CD14-positive monocyte (primary cell): Measurements from ENCODE around the gene CAMTA1. TPM values are rescaled to one million over a fixed set of nuclear protein-coding genes. Genes with fewer than 3 reads are reported as not detected.

Source experiments
- DNase-seq, 3 donors: peaks; one replicate each; pipeline ENCODE4 v3.0.0-alpha.2; 2011 to 2022
- H2AFZ ChIP-seq: 2 replicates; pipeline ENCODE4 v1.6.0; 2012; ENCODE audit warnings: mild to moderate bottlenecking, low read depth, low read length, inconsistent platforms; ENCODE audit not compliant: insufficient read depth, poor library complexity, severe bottlenecking
- H3K27ac ChIP-seq, 2 donors: 1 replicate in 1 of 2; 2 replicates in 1 of 2; pipeline ENCODE4 v1.5.1; 2012 to 2013; ENCODE audit warnings: low read length in 2 of 2, control low read depth in 1 of 2, inconsistent platforms in 1 of 2, low read depth in 1 of 2, mild to moderate bottlenecking in 1 of 2
- H3K27me3 ChIP-seq, 2 donors: one replicate each; pipeline versions ENCODE4 v1.6.0 to v1.6.1; 2011 to 2013; ENCODE audit warnings: low read length in 2 of 2; ENCODE audit not compliant: control insufficient read depth in 2 of 2, insufficient read depth in 2 of 2
- H3K36me3 ChIP-seq, 2 donors: replicated peaks in 1 of 2; 1 replicate in 1 of 2; 2 replicates in 1 of 2; pipeline versions ENCODE4 v1.5.1 to v1.6.1; 2012 to 2013; ENCODE audit warnings: low read length in 2 of 2, control low read depth in 1 of 2, inconsistent platforms in 1 of 2, mild to moderate bottlenecking in 1 of 2; ENCODE audit not compliant: insufficient read depth in 2 of 2, control insufficient read depth in 1 of 2
- H3K4me1 ChIP-seq, 2 donors: 1 replicate in 1 of 2; 2 replicates in 1 of 2; pipeline versions ENCODE4 v1.5.1 to v1.6.1; 2012 to 2013; ENCODE audit warnings: low read length in 2 of 2, control low read depth in 1 of 2, inconsistent platforms in 1 of 2, mild to moderate bottlenecking in 1 of 2, moderate library complexity in 1 of 2; ENCODE audit not compliant: insufficient read depth in 2 of 2, control insufficient read depth in 1 of 2
- H3K4me2 ChIP-seq: replicated peaks from 2 replicates; pipeline ENCODE3; 2012; ENCODE audit warnings: low read length, moderate library complexity, mild to moderate bottlenecking; ENCODE audit not compliant: poor library complexity, severe bottlenecking; ENCODE audit errors: extremely low read depth
- H3K4me3 ChIP-seq, 3 experiments: fragments of 200-600 bp in 1 of 3; sonication (generic) in 1 of 3; replicated peaks in 1 of 3; 1 replicate in 2 of 3; 2 replicates in 1 of 3; pipeline ENCODE4 v1.5.1; 2011 to 2013; ENCODE audit warnings: low read length in 3 of 3, mild to moderate bottlenecking in 3 of 3, control low read depth in 2 of 3, low read depth in 2 of 3, inconsistent platforms in 1 of 3, moderate library complexity in 1 of 3
- H3K79me2 ChIP-seq: 2 replicates; pipeline ENCODE4 v1.6.0; 2012; ENCODE audit warnings: mild to moderate bottlenecking, control low read depth, inconsistent platforms, low read length, moderate library complexity; ENCODE audit not compliant: insufficient read depth
- H3K9ac ChIP-seq: 2 replicates; pipeline ENCODE4 v1.6.0; 2017; ENCODE audit warnings: low read length, mild to moderate bottlenecking; ENCODE audit not compliant: insufficient read depth, poor library complexity, severe bottlenecking
- H3K9me3 ChIP-seq, 2 donors: replicated peaks in 1 of 2; 1 replicate in 1 of 2; 2 replicates in 1 of 2; pipeline versions ENCODE4 v1.5.1 to v1.6.1; 2012 to 2013; ENCODE audit warnings: low read length in 2 of 2, control low read depth in 1 of 2; ENCODE audit not compliant: control insufficient read depth in 1 of 2, insufficient read depth in 1 of 2
- H4K20me1 ChIP-seq: 2 replicates; pipeline ENCODE4 v1.6.0; 2012; ENCODE audit warnings: mild to moderate bottlenecking, low read length, control low read depth, moderate library complexity; ENCODE audit not compliant: insufficient read depth
- H3K27ac Mint-ChIP-seq, 7 donors: one replicate each; pipeline ENCODE4 v1.8.0; 2020; ENCODE audit warnings: mild to moderate bottlenecking in 7 of 7, mixed read lengths in 7 of 7, moderate library complexity in 6 of 7, inconsistent platforms in 2 of 7
- H3K27me3 Mint-ChIP-seq, 3 donors: one replicate each; pipeline ENCODE4 v1.8.0; 2021 to 2022; ENCODE audit warnings: low read depth in 3 of 3, mild to moderate bottlenecking in 3 of 3, mixed read lengths in 3 of 3, moderate library complexity in 3 of 3, inconsistent platforms in 1 of 3
- H3K36me3 Mint-ChIP-seq, 2 donors: one replicate each; pipeline ENCODE4 v1.8.0; 2020; ENCODE audit warnings: mixed read lengths in 2 of 2, inconsistent platforms in 1 of 2, mild to moderate bottlenecking in 1 of 2
- H3K4me1 Mint-ChIP-seq: one replicate; pipeline ENCODE4 v1.8.0; 2020; ENCODE audit warnings: mild to moderate bottlenecking, mixed read lengths
- H3K4me3 Mint-ChIP-seq, 2 donors: one replicate each; pipeline ENCODE4 v1.8.0; 2020; ENCODE audit warnings: mild to moderate bottlenecking in 2 of 2, mixed read lengths in 2 of 2, moderate library complexity in 1 of 2
- H3K9me3 Mint-ChIP-seq, 7 donors: one replicate each; pipeline ENCODE4 v1.8.0; 2020 to 2022; ENCODE audit warnings: mixed read lengths in 7 of 7, mild to moderate bottlenecking in 6 of 7, moderate library complexity in 6 of 7, inconsistent platforms in 2 of 7
- WGBS: methylation state at CpG from one replicate; pipeline ENCODE4 v1.1.5; 2013; ENCODE audit warnings: missing lambda C conversion rate; ENCODE audit not compliant: insufficient coverage; 5-methylcytosine and 5-hydroxymethylcytosine counted together
- intact Hi-C, 2 donors: fragments of 100-400 bp; cut with micrococcal nuclease; formaldehyde crosslinking; loops; one replicate each; pipeline versions ENCODE4 v1.15.0 to v1.15.1; 2023
- polyA plus RNA-seq, 3 donors: library from polyadenylated mRNA; depleted of rRNA in 1 of 3; unstranded in 2 of 3; stranded (reverse) in 1 of 3; fragments of 300-500 nt in 2 of 3; fragments of >200 nt in 1 of 3; fragmentation: Illumina TruSeq in 2 of 3; gene quantifications; 1 replicate in 2 of 3; 2 replicates in 1 of 3; pipeline ENCODE4 v1.2.3, GENCODE V29; 2012 to 2021
- TF ChIP-seq, protein P1 (sequence below): fragments of 200-600 bp; IDR thresholded peaks from one replicate; pipeline ENCODE4 v1.8.0; 2022; ENCODE audit warnings: antibody characterized with exemption, mild to moderate bottlenecking

The CAMTA1 gene
- polyA plus RNA-seq, 3 donors, result 52.0 to 89.6 (median 78.3) TPM

DNA sequence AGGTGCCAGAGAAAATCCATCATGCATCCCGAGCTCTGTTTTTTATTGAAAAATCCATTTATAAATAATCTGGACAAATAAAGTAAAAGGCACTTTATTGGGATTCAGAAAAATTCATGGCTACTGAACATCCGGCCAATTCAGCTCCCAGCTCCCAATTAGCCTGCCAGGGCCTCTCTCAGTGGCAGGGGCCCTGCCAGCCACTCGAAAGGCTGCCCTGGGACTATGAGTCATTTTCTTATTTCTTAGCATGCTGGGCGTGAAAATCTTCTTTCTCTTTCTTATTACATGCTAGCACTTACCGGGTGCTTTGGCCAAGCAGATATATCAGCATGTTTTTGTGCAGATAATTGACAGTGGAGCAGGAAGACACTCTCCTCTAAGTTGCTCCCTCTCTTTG is 283.3 kb downstream of the CAMTA1 start:
- Histone ChIP-seq H2AFZ (no peak overlapping the region), H3K9me3 (no peaks in the 10 kb centered on the region), H3K4me1 (no peaks in the 10 kb centered on the region), H3K79me2 (no peaks in the 10 kb centered on the region), H3K9ac (no peak overlapping the region), H3K27ac (no peak overlapping the region), H3K4me2 (no peak overlapping the region), H4K20me1 (no peaks in the 10 kb centered on the region), H3K27me3 (peaks cover 0 to 9% of the 10 kb centered on the region in 2 donors), H3K36me3 (no peaks in the 10 kb centered on the region), H3K4me3 (no peak overlapping the region)
- Mint-ChIP-seq H3K4me1 (peaks cover 2% of the 10 kb centered on the region), H3K27ac (no peak overlapping the region), H3K27me3 (peaks cover 17 to 20% (median 18%) of the 10 kb centered on the region in 3 donors), H3K36me3 (no peaks in the 10 kb centered on the region), H3K4me3 (no peak overlapping the region), H3K9me3 (peaks cover 0 to 2% (median 0%) of the 10 kb centered on the region in 7 donors)
- no peak for DNase-seq
- TF ChIP-seq, protein P1, sequence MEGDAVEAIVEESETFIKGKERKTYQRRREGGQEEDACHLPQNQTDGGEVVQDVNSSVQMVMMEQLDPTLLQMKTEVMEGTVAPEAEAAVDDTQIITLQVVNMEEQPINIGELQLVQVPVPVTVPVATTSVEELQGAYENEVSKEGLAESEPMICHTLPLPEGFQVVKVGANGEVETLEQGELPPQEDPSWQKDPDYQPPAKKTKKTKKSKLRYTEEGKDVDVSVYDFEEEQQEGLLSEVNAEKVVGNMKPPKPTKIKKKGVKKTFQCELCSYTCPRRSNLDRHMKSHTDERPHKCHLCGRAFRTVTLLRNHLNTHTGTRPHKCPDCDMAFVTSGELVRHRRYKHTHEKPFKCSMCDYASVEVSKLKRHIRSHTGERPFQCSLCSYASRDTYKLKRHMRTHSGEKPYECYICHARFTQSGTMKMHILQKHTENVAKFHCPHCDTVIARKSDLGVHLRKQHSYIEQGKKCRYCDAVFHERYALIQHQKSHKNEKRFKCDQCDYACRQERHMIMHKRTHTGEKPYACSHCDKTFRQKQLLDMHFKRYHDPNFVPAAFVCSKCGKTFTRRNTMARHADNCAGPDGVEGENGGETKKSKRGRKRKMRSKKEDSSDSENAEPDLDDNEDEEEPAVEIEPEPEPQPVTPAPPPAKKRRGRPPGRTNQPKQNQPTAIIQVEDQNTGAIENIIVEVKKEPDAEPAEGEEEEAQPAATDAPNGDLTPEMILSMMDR, result no peak
- intact Hi-C loops, result no loop called here
- no CpG with 5 or more reads among the region's 5 CpGs for WGBS

- WGBS, result 24% methylated on average over 23 of the region's 23 CpGs
These were observed 284.7 kb downstream of the CAMTA1 start for GRCh38 chr1:7069931-7070330.

More at GRCh38 chr1:7069931-7070330, 284.7 kb downstream of the CAMTA1 start:
- H3K79me2 ChIP-seq, result no peaks in the 10 kb centered on the region
- no peaks in the 10 kb centered on the region for H3K36me3 ChIP-seq
- peak overlapping the region; percentile 19 for H2AFZ ChIP-seq
- no peak overlapping the region for H3K4me3 Mint-ChIP-seq
- intact Hi-C loops, result loop anchor here (5.0 to 10.0 kb wide), 3 partner anchors 275 to 353 kb away; no protein-coding TSS in a partner anchor
- H3K4me1 Mint-ChIP-seq, result peaks cover 2% of the 10 kb centered on the region
- peaks cover 0 to 2% (median 0%) of the 10 kb centered on the region in 7 donors for H3K9me3 Mint-ChIP-seq
- TF ChIP-seq, protein P1, result no peak
- no peak overlapping the region for H3K4me2 ChIP-seq
- no peaks in the 10 kb centered on the region for H4K20me1 ChIP-seq
- no peak overlapping the region for H3K9ac ChIP-seq
- no peaks in the 10 kb centered on the region for H3K4me1 ChIP-seq
- H3K27me3 Mint-ChIP-seq, result peaks cover 13 to 18% (median 15%) of the 10 kb centered on the region in 3 donors
- peaks cover 0 to 9% of the 10 kb centered on the region in 2 donors for H3K27me3 ChIP-seq
- H3K27ac Mint-ChIP-seq, result no peak overlapping the region
- H3K27ac ChIP-seq, result no peak overlapping the region
- H3K36me3 Mint-ChIP-seq, result no peaks in the 10 kb centered on the region
- no peak for DNase-seq
- H3K4me3 ChIP-seq, result no peak overlapping the region
- no peaks in the 10 kb centered on the region for H3K9me3 ChIP-seq
